Activated CD4-positive, alpha-beta T cell treated with anti-CD3 and anti-CD28 coated beads, Interleukin-2, amount 50 U/mL, for 48 hours (primary cell): Measurements from ENCODE around the gene SERPINB6.
A peak's percentile ranks its signal among the peaks of the same experiment; 100 is the strongest.
"Not testable (repeated sequence)": the region's sequence is repeated elsewhere in the genome, so short reads cannot be mapped to it uniquely, and the experiment has no call there.

Experiments
- DNase-seq, 2 experiments: peaks; one replicate each; pipeline ENCODE4 v3.0.0-alpha.2; 2020

The SERPINB6 gene

DNA sequence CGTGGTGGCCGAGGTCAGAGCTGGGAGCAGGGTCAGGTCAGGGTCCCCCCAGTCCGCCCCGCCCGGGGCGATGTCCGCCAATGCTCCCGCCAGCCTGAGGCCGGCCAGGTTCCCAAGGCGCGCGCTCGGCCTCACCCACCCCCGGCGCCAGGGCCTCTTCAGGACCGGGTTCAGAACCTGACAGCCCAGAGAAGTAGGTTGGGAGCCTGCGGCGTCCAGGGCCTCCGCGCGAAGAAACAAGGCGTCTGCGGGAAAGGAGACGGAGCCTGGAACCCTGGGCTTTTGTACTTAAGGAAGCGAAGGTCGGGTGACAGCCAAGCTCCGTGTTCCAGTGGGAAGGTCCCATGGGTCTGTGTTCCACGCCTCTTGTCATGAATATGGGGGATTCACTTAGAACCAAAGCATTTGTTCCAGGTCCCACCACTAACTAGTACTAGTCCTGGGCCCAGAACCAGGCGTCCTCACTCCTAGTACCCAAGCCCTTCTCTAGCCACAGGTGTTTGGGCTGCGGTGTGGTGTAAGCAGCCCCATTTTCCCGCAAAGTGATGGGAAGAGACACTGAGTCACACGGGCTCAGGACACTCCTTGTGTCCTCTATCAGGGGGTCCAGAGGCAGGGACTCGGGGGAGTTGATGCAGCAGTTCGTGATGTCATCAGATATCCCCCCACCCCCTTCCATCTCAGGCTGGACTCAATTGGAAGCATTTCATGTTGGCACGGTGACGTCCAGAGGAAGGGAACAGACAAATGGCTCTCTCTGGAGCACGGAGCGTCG is 67.8 kb downstream of the SERPINB6 start:
- DNase-seq = not testable (repeated sequence)

DNA sequence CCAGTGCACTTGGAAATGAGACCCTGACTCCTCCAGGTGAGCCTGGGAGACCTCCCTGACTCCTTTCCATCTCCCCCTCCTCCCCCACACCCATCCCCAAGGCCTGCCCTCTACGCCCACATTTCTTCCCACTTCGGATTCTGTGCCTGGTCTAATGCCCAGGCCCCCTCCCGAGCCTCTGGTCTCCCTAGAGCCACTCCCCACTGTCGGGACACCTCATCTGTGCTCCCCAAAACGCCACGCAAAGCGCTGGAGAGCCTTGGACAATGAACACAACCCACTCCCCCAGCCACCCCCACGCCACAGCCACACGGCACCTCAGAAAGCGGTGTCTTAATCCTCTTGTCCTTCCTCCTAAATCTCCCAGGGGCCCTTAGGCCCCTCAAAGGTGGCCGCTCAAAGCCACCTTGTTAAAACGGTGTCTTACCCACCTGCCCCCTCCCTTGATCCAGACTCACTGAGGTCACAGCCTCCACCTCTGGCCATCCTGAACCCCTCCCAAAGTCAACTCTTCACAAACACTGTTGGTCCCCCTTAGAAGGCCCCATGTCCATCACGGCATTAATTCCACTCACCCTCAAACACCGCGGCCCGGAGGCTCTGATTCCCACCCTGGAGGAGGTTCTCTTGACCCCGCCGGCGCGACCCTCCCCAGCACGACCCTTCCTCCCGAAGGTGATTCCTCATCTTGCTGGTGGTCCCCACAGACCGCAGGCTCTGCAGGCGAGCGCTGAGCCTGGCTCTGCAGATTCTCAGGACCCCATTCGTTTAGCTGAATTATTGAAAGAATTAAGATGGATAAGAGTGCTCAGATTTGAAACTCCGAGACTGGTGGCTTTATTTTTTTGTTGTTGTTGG is 69.5 kb downstream of the SERPINB6 start:
- not testable (repeated sequence) for DNase-seq

DNA sequence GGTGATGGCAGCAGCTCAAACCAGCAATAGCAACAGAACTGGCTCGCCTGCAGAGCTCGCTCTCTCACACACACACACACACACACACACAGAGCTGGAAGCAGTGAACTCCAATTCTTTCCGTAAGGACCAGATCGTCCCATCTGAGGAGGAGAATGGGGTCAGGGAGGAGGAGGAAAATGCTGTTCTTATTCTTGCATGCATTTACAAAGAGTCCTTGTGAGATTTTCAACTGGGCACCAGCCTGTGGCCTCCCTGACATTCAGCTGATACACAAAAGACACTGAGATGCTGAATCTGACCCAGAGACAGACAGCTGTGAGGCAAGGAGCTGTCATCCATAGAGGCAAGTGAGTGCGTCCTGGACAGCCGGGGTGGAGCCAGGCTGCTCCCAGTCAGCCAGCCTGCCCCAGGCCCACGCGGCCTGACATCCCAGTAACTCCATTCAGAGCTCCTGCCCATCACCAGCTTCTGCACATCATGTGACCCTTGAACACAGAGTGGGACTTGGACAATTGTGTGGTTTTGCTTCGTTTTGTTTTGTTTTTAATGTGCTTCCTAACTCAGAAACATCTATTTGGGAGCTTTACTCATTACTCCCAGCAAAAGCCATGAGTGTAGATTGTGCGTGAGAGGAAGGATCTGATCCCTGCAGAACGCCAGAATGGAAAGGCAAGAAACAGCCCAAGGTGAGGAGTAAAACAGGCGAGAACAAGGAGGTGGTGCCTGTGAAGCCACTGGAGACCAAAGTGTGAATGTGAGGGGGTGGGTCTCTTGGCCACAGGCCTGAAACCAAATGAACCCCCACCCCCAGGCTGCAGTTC is 70.3 kb downstream of the SERPINB6 start:
- peak in 1 of 2 experiments; percentile 32 for DNase-seq

- DNase-seq = no peak
Measured at GRCh38 chr6:2900221-2900807, 71.1 kb downstream of the SERPINB6 start.

- DNase-seq = peak; percentile 59 to 70
Measured at GRCh38 chr6:2899596-2899995, 71.8 kb downstream of the SERPINB6 start.
